Stimulated activated CD4-positive, alpha-beta T cell treated with anti-CD3 and anti-CD28 coated beads, Interleukin-2, amount 100 ng/mL, for 24 hours (primary cell): Measurements from ENCODE around the gene ISLR.

Experiments used
- DNase-seq, 2 donors: peaks; one replicate each; pipeline ENCODE4 v3.0.0-alpha.2; 2020

Gene ISLR, protein sequence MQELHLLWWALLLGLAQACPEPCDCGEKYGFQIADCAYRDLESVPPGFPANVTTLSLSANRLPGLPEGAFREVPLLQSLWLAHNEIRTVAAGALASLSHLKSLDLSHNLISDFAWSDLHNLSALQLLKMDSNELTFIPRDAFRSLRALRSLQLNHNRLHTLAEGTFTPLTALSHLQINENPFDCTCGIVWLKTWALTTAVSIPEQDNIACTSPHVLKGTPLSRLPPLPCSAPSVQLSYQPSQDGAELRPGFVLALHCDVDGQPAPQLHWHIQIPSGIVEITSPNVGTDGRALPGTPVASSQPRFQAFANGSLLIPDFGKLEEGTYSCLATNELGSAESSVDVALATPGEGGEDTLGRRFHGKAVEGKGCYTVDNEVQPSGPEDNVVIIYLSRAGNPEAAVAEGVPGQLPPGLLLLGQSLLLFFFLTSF

DNA sequence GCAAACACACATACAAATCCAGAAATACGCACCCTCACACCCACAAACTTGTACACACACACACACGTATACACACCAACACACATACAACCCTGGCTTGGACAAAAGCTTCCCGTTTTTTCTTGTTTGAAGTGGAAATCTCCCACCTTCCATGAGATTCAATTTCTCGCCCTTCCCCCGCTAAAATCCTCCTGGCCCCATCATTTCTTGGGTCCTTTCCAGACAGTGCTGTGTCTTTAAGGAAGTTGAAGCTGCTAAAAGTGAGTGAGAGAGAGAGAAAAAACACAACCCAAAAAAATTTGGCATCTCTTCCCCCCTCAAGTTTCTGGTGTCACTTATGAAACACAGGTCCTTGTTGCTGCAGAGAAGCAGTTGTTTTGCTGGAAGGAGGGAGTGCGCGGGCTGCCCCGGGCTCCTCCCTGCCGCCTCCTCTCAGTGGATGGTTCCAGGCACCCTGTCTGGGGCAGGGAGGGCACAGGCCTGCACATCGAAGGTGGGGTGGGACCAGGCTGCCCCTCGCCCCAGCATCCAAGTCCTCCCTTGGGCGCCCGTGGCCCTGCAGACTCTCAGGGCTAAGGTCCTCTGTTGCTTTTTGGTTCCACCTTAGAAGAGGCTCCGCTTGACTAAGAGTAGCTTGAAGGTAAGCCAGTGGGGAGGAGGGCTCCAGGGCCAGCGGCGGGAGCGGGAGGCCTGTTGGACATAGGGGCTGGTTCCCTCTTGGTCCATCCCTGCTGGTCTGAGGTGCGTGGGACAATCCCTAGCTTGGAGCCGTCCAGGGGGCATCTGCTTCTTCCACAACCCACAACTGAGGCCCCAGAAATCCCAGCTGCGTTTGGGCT is at the start of gene ISLR:
Gene ISLR (plus strand): TSS at position 331 of the 839 bp plus-strand sequence. CDS start 1,149 bp downstream, outside the sequence.
- no peak for DNase-seq

DNA sequence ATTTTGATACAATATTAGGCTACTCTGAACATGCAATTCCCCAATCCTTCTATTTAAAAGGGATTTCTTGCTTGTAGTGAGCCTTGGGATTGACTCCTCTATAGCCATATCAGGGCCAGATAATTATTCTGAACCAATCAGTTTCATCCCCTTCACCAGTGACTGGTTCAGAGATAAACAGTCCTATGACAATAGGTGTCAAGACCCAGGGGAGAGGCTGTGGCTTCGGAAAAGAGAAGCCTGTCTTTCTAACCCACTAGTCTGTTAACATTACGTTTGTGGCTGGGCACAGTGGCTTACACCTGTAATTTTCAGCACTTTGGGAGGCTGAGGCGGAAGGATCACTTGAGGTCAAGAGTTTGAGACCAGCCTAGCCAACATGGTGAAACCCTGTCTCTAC is 49.3 kb upstream of the ISLR start:
- DNase-seq: no peak

DNA sequence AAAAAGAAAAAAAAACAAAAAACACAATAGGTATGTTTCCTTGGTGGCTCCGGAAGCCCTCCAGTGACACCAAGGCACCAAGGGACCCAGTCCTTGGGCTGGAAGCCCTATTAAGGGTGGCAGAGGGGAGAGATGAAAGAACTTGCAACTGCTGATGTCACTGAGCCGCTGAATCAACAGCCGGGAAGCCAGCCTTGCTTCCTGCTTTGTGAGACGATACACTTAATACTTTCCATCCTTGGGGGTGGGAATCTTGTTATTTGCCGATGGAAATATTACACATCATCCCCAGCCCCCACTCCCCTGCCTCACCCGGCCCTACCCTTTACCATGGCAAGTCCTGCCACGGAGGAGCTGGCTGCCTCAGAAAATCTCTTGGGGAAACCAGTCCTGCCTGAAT is 48.8 kb upstream of the ISLR start:
- no peak for DNase-seq

DNA sequence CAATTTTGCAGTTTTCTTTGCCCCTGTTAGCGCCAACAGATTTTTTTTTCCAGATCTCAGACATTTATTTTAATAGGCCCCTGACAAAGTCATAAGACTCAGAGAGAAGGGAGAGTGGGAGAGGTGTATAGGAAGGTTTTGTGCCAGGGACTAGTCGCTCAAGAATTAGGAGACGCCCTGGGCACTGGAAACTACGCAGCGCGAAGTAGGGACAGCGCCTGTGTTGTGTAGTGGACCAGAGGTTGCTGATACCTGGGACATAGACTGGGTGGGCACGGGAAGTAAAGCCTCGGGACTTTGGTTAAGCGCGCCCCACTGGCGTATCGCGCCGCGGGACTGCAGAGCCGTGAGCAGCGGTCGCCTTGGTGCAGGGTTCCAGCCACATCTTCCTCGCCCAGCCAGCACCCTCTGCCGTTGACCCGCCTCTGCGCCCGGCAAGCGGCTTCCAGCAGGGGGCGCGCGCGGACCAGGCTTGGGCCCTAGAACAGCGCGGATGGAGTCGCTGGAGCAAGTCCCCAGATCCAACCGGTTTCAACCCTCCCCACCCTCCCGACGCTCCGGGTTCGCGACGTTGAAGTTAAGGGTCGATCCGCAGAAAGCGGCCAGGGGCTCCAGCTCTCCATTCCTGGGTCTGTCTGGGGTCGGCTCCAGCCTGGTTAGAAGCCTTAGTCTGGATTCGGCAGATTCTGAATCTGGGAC is 46.1 kb upstream of the ISLR start:
- DNase-seq: peak; percentile 91 to 94

DNA sequence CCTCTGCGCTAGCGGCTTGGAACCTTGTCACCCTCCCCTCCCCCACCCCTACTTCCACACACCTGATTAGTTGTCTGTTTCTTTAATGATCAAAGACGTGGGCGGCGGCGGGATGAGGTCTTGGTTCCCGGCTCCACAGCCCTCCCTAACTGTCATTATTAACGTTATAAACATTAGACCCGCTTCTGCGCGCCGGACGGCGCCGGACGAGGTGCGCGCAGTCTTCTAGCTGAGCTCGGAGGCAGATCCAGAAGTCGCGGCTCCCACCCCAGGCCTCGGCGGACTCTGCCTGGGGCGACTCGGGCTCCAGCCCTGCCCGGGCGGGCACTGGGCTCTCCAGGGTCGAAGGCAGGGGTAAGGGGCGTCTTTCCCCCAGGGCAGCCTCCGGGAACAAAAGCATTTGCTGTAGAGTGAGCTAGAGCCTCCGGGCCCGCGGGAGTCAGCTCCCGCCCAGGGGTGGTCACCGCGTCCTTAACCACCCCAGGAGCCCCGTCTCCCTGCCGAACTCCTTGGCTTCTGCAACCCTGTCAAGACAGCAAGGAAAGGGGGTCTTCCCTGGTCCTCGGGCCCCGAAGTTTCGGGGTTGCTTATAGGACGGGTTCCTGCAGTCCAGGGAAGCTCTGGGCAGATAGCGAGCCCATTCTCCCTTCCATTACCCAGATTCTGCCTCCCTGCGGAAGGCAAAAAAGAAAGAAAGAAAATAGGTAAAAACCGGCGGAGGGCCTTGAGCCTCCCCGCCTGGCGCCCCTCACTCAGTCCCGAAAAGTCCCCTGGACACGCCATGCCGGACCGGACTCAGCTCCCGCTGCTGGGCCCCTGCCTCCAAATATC is 45.3 kb upstream of the ISLR start:
- DNase-seq: peak in 1 of 2 donors; percentile 31

DNA sequence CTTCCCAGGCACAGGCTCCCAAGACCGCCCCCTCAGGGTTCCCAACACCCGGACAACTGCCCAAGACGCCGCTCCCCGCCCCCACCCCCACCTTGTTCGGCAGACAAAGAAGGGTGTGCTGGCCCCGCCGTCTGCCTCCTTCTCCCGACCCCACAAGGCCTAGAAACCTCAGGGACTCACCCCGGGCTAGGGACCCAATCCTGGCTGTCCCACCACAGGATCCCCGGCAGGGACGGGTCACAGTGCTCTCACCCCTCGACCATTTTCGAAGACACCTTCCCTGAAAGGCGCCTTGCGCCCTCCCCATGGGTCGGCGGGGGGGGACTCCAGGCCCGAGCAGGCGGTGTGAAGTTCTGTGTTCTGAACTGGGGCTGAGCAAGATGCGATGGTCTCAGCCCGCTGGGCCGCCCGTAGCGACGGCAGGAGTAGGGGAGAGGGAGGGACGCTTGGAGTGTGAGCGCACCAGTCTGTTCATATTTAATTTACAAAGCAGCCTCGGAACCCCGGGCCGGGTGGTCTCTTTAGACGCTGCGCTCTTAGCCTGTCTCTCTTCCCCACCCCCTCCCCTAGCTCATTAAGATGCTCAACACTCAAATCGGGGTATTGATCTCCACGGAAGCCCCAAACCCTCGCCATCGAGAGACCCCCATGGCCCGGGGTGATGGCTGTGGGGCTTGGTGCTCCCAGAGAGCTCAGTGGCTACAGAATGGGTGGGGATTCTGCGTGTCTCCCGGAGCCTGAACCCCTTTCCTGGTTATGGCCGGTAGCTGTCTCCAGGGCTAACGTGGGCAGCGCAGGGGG is 44.5 kb upstream of the ISLR start:
- DNase-seq: no peak

DNA sequence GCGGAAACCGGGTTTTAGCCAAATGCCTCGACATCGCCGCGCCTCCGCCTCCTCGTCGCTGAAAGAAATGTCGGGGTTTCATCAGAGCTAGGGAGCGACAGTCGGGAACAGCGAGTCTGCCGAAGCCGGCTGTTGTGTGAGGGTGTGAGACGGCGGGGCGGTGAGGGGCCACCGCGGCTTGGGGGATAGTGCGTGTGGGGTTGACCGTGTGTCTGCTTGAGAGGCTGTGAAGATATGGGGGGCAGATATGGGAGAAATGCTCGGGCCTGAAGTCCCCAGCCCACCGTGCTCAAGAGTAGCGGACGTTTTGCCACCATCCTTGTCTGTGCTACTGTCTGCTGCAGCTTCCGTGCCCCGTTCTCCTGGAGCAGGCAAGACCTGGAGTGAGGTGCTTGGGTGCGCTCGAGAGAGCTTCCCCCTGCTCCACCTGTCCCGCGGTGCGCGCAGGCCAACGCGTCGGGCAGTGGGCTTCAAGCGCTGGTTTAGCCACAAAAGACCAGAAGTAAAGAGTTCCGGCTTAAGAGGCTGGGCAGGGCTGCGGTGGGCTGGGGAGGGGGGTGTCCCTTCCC is 43.8 kb upstream of the ISLR start:
- DNase-seq: peak in 1 of 2 donors; percentile 14

DNA sequence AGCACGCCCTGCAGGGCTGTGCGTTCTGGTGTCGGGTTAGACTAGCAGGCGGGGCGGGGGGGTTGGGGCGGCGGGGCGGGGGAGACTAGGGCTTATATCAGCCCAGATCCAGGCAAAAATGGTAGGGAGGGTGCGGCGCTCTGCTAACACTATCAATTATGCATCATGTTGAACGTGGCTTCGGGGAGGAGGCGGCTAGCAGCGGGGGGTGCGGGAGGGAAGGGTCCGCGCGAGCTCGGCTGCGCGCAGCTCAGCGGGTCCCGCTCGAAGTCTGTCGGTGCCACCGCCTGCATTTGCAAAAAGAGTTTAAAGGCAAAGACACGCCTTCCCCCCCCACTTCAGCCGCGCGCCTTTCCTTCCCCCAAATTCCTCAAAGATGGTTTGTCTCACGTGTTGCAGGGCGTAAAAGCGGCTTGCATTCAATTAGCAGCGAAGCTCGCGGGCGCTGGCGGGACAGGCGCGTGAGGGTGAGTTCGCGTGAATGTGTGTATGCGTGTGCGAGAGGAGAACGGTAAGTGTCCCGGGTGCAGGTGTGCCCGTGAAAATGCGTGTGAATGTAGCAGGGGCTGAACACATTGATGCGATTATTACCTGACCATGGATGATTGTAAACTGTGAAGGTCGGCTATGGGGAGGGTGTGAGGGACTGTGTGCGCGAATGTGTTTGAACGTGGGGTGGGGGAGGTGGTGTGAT is 43.2 kb upstream of the ISLR start, which contains the start of gene ISLR2:
Gene ISLR2 (plus strand): TSS at position 432 of the 694 bp plus-strand sequence. CDS start 2,169 bp downstream, outside the sequence.
- peak in 1 of 2 donors; percentile 7 for DNase-seq

DNA sequence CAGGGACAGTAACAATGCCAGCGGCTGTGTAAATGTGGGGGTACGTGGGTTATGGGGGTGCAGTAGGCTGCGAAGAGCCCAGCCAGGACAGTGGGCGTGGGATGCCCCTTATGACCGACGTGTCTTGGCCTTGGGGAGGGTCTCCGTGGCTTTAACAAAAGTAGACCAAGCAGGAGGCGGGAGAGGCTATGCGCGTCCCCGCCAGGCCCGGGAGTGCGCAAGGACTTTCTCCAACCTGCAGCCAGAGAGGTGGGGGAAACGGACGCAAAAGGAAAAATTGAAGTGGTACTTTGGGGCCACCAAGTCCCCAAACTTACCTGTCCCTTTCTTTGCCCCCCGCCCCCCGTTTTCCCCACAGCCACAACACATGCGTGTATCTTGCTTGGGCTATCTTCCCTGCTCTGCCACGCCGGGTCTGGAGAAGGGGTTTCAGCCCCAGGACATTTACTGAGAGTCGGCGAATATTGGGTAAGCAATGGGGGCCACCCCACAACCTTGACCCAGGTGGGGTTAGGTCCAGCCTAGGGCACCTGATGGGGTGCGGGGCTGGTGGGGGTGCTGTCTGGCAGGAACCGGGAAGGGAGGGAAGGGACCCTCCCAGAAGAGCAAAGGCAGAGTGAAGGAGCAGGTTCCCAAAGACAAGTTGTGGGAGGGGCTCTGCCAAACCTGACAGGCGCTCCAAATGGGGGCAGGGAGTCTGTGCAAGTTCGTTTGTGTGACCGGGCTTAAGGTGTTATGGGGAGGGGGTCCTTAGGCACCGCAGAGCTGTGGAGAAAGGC is 42.5 kb upstream of the ISLR start:
- no peak for DNase-seq

DNA sequence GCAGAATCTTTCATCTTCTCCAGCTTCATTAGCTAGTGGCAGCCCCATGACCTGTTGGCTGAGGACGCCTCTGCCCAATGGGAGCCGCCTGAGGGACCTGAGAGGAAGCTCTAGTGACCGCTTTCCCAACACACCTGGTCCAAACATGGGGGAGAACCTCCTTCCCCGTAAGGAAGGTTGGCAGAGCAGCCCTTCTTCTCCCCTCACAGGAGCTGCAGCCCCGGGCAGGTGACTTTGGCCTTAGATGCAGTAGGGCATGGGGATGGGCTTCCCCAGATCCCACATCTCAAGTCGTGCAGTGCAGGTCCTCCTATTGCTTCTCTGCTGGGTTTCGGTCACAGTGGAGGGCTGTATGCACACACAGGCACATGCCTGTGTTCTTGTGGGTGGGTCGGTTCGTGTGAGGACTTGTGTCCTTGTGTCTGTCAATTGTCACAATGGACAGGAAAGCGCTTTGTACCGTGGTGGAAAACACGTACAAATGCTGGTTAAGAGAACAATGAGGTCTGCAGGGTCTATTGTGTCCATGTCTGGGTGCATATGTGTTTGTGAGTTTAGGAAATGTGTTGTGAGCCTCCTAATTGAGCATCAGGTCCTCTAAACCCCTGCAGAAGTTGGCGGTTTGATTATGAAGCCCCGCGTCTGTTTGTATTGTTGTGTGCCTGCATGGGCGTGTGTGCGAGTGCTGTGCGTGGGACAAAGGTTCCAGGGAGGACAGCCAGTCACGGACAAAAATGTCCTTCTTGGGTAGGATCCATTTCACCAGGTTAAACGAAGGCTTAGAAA is 41.7 kb upstream of the ISLR start:
- DNase-seq: no peak

DNA sequence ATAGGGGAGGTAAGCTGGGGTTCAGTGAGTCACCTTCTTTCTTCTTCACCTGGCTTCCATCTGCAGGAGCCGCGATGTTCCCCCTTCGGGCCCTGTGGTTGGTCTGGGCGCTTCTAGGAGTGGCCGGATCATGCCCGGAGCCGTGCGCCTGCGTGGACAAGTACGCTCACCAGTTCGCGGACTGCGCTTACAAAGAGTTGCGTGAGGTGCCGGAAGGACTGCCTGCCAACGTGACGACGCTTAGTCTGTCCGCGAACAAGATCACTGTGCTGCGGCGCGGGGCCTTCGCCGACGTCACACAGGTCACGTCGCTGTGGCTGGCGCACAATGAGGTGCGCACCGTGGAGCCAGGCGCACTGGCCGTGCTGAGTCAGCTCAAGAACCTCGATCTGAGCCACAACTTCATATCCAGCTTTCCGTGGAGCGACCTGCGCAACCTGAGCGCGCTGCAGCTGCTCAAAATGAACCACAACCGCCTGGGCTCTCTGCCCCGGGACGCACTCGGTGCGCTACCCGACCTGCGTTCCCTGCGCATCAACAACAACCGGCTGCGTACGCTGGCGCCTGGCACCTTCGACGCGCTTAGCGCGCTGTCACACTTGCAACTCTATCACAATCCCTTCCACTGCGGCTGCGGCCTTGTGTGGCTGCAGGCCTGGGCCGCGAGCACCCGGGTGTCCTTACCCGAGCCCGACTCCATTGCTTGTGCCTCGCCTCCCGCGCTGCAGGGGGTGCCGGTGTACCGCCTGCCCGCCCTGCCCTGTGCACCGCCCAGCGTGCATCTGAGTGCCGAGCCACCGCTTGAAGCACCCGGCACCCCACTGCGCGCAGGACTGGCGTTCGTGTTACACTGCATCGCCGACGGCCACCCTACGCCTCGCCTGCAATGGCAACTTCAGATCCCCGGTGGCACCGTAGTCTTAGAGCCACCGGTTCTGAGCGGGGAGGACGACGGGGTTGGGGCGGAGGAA is 40.5 kb upstream of the ISLR start:
- DNase-seq: peak in 1 of 2 donors; percentile 37

DNA sequence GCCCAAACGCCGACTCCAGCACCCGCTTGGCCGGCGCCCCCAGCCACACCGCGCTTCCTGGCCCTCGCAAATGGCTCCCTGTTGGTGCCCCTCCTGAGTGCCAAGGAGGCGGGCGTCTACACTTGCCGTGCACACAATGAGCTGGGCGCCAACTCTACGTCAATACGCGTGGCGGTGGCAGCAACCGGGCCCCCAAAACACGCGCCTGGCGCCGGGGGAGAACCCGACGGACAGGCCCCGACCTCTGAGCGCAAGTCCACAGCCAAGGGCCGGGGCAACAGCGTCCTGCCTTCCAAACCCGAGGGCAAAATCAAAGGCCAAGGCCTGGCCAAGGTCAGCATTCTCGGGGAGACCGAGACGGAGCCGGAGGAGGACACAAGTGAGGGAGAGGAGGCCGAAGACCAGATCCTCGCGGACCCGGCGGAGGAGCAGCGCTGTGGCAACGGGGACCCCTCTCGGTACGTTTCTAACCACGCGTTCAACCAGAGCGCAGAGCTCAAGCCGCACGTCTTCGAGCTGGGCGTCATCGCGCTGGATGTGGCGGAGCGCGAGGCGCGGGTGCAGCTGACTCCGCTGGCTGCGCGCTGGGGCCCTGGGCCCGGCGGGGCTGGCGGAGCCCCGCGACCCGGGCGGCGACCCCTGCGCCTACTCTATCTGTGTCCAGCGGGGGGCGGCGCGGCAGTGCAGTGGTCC is 39.7 kb upstream of the ISLR start:
- peak in 1 of 2 donors; percentile 6 for DNase-seq

DNA sequence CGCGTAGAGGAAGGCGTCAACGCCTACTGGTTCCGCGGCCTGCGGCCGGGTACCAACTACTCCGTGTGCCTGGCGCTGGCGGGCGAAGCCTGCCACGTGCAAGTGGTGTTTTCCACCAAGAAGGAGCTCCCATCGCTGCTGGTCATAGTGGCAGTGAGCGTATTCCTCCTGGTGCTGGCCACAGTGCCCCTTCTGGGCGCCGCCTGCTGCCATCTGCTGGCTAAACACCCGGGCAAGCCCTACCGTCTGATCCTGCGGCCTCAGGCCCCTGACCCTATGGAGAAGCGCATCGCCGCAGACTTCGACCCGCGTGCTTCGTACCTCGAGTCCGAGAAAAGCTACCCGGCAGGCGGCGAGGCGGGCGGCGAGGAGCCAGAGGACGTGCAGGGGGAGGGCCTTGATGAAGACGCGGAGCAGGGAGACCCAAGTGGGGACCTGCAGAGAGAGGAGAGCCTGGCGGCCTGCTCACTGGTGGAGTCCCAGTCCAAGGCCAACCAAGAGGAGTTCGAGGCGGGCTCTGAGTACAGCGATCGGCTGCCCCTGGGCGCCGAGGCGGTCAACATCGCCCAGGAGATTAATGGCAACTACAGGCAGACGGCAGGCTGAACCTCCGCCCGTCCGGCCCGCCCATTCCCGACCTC is 39.0 kb upstream of the ISLR start:
- DNase-seq: peak in 1 of 2 donors; percentile 49

DNA sequence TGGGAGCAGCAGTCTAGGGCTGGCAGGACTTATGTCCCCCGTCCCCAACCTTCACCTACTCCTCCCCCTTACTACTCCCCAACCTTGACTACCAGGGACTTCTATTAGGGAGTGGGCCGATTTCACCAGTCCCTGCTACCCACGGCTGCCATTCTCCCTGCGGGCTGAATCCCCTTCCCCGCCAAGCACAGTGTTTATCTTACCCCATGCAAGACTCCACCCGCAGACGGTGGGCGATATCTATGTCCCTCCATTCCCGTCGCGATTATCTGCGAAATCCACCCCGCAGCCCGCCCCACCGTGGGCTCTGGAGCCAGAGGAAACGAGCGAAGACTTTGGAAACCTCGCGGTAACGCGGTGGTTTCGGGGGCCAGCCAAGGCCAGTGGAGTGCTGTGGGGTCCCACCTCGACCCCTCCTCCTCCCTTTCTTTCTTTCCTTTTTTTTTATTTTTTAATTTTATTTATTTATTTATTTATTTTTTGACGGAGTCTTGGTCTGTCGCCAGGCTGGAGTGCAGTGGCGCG is 38.4 kb upstream of the ISLR start:
- no peak for DNase-seq

DNA sequence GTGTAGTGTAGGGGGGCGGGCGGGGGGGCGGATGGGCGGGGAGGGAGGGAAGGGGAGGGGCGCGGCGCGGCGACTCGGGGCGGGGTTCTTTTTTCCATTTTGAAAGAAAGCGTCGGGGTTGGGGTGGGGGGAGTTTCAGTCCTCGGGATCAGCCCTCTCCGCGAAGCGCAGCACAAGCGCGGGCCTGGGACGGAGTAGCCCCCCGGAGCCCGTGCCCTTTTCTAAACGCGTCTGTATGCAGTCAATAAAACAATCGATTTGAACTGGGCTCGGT is 37.0 kb upstream of the ISLR start:
- no peak for DNase-seq
